CD14-positive monocyte (primary cell): ENCODE results near the gene SSPN. TPM values are rescaled to one million over a fixed set of nuclear protein-coding genes. Genes with fewer than 3 reads are reported as not detected.
A peak's percentile ranks its signal among the peaks of the same experiment; 100 is the strongest.

ENCODE experiments used
- DNase-seq, 3 donors: peaks; one replicate each; pipeline ENCODE4 v3.0.0-alpha.2; 2011 to 2022
- H2AFZ ChIP-seq: 2 replicates; pipeline ENCODE4 v1.6.0; 2012; ENCODE audit warnings: mild to moderate bottlenecking, low read depth, low read length, inconsistent platforms; ENCODE audit not compliant: insufficient read depth, poor library complexity, severe bottlenecking
- H3K27ac ChIP-seq, 2 donors: 1 replicate in 1 of 2; 2 replicates in 1 of 2; pipeline ENCODE4 v1.5.1; 2012 to 2013; ENCODE audit warnings: low read length in 2 of 2, control low read depth in 1 of 2, inconsistent platforms in 1 of 2, low read depth in 1 of 2, mild to moderate bottlenecking in 1 of 2
- H3K27me3 ChIP-seq, 2 donors: one replicate each; pipeline versions ENCODE4 v1.6.0 to v1.6.1; 2011 to 2013; ENCODE audit warnings: low read length in 2 of 2; ENCODE audit not compliant: control insufficient read depth in 2 of 2, insufficient read depth in 2 of 2
- H3K36me3 ChIP-seq, 2 donors: replicated peaks in 1 of 2; 1 replicate in 1 of 2; 2 replicates in 1 of 2; pipeline versions ENCODE4 v1.5.1 to v1.6.1; 2012 to 2013; ENCODE audit warnings: low read length in 2 of 2, control low read depth in 1 of 2, inconsistent platforms in 1 of 2, mild to moderate bottlenecking in 1 of 2; ENCODE audit not compliant: insufficient read depth in 2 of 2, control insufficient read depth in 1 of 2
- H3K4me1 ChIP-seq, 2 donors: 1 replicate in 1 of 2; 2 replicates in 1 of 2; pipeline versions ENCODE4 v1.5.1 to v1.6.1; 2012 to 2013; ENCODE audit warnings: low read length in 2 of 2, control low read depth in 1 of 2, inconsistent platforms in 1 of 2, mild to moderate bottlenecking in 1 of 2, moderate library complexity in 1 of 2; ENCODE audit not compliant: insufficient read depth in 2 of 2, control insufficient read depth in 1 of 2
- H3K4me2 ChIP-seq: replicated peaks from 2 replicates; pipeline ENCODE3; 2012; ENCODE audit warnings: low read length, moderate library complexity, mild to moderate bottlenecking; ENCODE audit not compliant: poor library complexity, severe bottlenecking; ENCODE audit errors: extremely low read depth
- H3K4me3 ChIP-seq, 3 experiments: fragments of 200-600 bp in 1 of 3; sonication (generic) in 1 of 3; replicated peaks in 1 of 3; 1 replicate in 2 of 3; 2 replicates in 1 of 3; pipeline ENCODE4 v1.5.1; 2011 to 2013; ENCODE audit warnings: low read length in 3 of 3, mild to moderate bottlenecking in 3 of 3, control low read depth in 2 of 3, low read depth in 2 of 3, inconsistent platforms in 1 of 3, moderate library complexity in 1 of 3
- H3K79me2 ChIP-seq: 2 replicates; pipeline ENCODE4 v1.6.0; 2012; ENCODE audit warnings: mild to moderate bottlenecking, control low read depth, inconsistent platforms, low read length, moderate library complexity; ENCODE audit not compliant: insufficient read depth
- H3K9ac ChIP-seq: 2 replicates; pipeline ENCODE4 v1.6.0; 2017; ENCODE audit warnings: low read length, mild to moderate bottlenecking; ENCODE audit not compliant: insufficient read depth, poor library complexity, severe bottlenecking
- H3K9me3 ChIP-seq, 2 donors: replicated peaks in 1 of 2; 1 replicate in 1 of 2; 2 replicates in 1 of 2; pipeline versions ENCODE4 v1.5.1 to v1.6.1; 2012 to 2013; ENCODE audit warnings: low read length in 2 of 2, control low read depth in 1 of 2; ENCODE audit not compliant: control insufficient read depth in 1 of 2, insufficient read depth in 1 of 2
- H4K20me1 ChIP-seq: 2 replicates; pipeline ENCODE4 v1.6.0; 2012; ENCODE audit warnings: mild to moderate bottlenecking, low read length, control low read depth, moderate library complexity; ENCODE audit not compliant: insufficient read depth
- H3K27ac Mint-ChIP-seq, 7 donors: one replicate each; pipeline ENCODE4 v1.8.0; 2020; ENCODE audit warnings: mild to moderate bottlenecking in 7 of 7, mixed read lengths in 7 of 7, moderate library complexity in 6 of 7, inconsistent platforms in 2 of 7
- H3K27me3 Mint-ChIP-seq, 3 donors: one replicate each; pipeline ENCODE4 v1.8.0; 2021 to 2022; ENCODE audit warnings: low read depth in 3 of 3, mild to moderate bottlenecking in 3 of 3, mixed read lengths in 3 of 3, moderate library complexity in 3 of 3, inconsistent platforms in 1 of 3
- H3K36me3 Mint-ChIP-seq, 2 donors: one replicate each; pipeline ENCODE4 v1.8.0; 2020; ENCODE audit warnings: mixed read lengths in 2 of 2, inconsistent platforms in 1 of 2, mild to moderate bottlenecking in 1 of 2
- H3K4me1 Mint-ChIP-seq: one replicate; pipeline ENCODE4 v1.8.0; 2020; ENCODE audit warnings: mild to moderate bottlenecking, mixed read lengths
- H3K4me3 Mint-ChIP-seq, 2 donors: one replicate each; pipeline ENCODE4 v1.8.0; 2020; ENCODE audit warnings: mild to moderate bottlenecking in 2 of 2, mixed read lengths in 2 of 2, moderate library complexity in 1 of 2
- H3K9me3 Mint-ChIP-seq, 7 donors: one replicate each; pipeline ENCODE4 v1.8.0; 2020 to 2022; ENCODE audit warnings: mixed read lengths in 7 of 7, mild to moderate bottlenecking in 6 of 7, moderate library complexity in 6 of 7, inconsistent platforms in 2 of 7
- CTCF ChIP-seq: fragments of 200-600 bp; IDR thresholded peaks from one replicate; pipeline ENCODE4 v1.8.0; 2022; ENCODE audit warnings: antibody characterized with exemption, mild to moderate bottlenecking
- WGBS: methylation state at CpG from one replicate; pipeline ENCODE4 v1.1.5; 2013; ENCODE audit warnings: missing lambda C conversion rate; ENCODE audit not compliant: insufficient coverage; 5-methylcytosine and 5-hydroxymethylcytosine counted together
- intact Hi-C, 2 donors: fragments of 100-400 bp; cut with micrococcal nuclease; formaldehyde crosslinking; loops; one replicate each; pipeline versions ENCODE4 v1.15.0 to v1.15.1; 2023
- polyA plus RNA-seq, 3 donors: library from polyadenylated mRNA; depleted of rRNA in 1 of 3; unstranded in 2 of 3; stranded (reverse) in 1 of 3; fragments of 300-500 nt in 2 of 3; fragments of >200 nt in 1 of 3; fragmentation: Illumina TruSeq in 2 of 3; gene quantifications; 1 replicate in 2 of 3; 2 replicates in 1 of 3; pipeline ENCODE4 v1.2.3, GENCODE V29; 2012 to 2021

The SSPN gene
- polyA plus RNA-seq, 3 donors, result 0.15 TPM; not detected in 2

GRCh38 chr12:26271889-26272492 lies 76.6 kb downstream of the SSPN start:
- Mint-ChIP-seq H3K36me3 (peaks cover 0 to 3% of the 10 kb centered on the region in 2 donors), H3K9me3 (peaks cover 0 to 2% (median 0%) of the 10 kb centered on the region in 7 donors), H3K27ac (no peak overlapping the region), H3K4me1 (peaks cover 37% of the 10 kb centered on the region), H3K27me3 (peaks cover 0 to 3% (median 0%) of the 10 kb centered on the region in 3 donors), H3K4me3 (no peak overlapping the region)
- no peak overlapping the region for H3K4me3 ChIP-seq
- H3K9ac ChIP-seq, result no peak overlapping the region
- TF ChIP-seq CTCF, result no peak
- no peaks in the 10 kb centered on the region for H4K20me1 ChIP-seq
- 83% methylated on average over 12 of the region's 14 CpGs for WGBS
- H3K27ac ChIP-seq, result no peak overlapping the region
- H3K36me3 ChIP-seq, result no peaks in the 10 kb centered on the region
- no peaks in the 10 kb centered on the region for H3K27me3 ChIP-seq
- H3K9me3 ChIP-seq, result no peaks in the 10 kb centered on the region
- peak in 1 of 3 donors; percentile 62 for DNase-seq
- H3K4me1 ChIP-seq, result peaks cover 28 to 34% of the 10 kb centered on the region in 2 donors
- H3K4me2 ChIP-seq, result no peak overlapping the region
- H2AFZ ChIP-seq, result no peak overlapping the region
- no peaks in the 10 kb centered on the region for H3K79me2 ChIP-seq
- intact Hi-C loops, result loop anchor here in 1 of 2 donors (10.0 kb wide), 2 partner anchors 147 to 203 kb away; partner anchors contain the start of gene BHLHE41

- H3K9me3 Mint-ChIP-seq, result peaks cover 0 to 2% (median 0%) of the 10 kb centered on the region in 7 donors
- no peaks in the 10 kb centered on the region for H3K79me2 ChIP-seq
- H3K9ac ChIP-seq, result no peak overlapping the region
- H3K27ac ChIP-seq, result no peak overlapping the region
- no peak for DNase-seq
- no peak for TF ChIP-seq CTCF
- H3K4me3 Mint-ChIP-seq, result no peak overlapping the region
- H3K36me3 ChIP-seq, result no peaks in the 10 kb centered on the region
- no peak overlapping the region for H3K4me3 ChIP-seq
- H3K4me1 ChIP-seq, result peaks cover 36 to 41% of the 10 kb centered on the region in 2 donors
- H3K36me3 Mint-ChIP-seq, result peaks cover 2 to 3% of the 10 kb centered on the region in 2 donors
- peaks cover 44% of the 10 kb centered on the region for H3K4me1 Mint-ChIP-seq
- H3K27me3 ChIP-seq, result no peaks in the 10 kb centered on the region
- no peaks in the 10 kb centered on the region for H3K9me3 ChIP-seq
- H4K20me1 ChIP-seq, result no peaks in the 10 kb centered on the region
- WGBS, result no CpG with 5 or more reads among the region's 2 CpGs
- intact Hi-C loops, result loop anchor here in 1 of 2 donors (10.0 kb wide), 2 partner anchors 148 to 202 kb away; partner anchors contain the start of gene BHLHE41
- peak overlapping the region in 2 of 7 donors; percentile 37 to 41 for H3K27ac Mint-ChIP-seq
- peaks cover 0 to 3% (median 0%) of the 10 kb centered on the region in 3 donors for H3K27me3 Mint-ChIP-seq
- no peak overlapping the region for H3K4me2 ChIP-seq
- no peak overlapping the region for H2AFZ ChIP-seq
These were observed 77.5 kb downstream of the SSPN start for GRCh38 chr12:26272851-26273250.
